HepG2 (cell line): ENCODE results near the gene COG8. TPM values are rescaled to one million over a fixed set of nuclear protein-coding genes. Genes with fewer than 3 reads are reported as not detected.

Source experiments
- AGO1 ChIP-seq: fragments of 200-400 bp; formaldehyde crosslinking; IDR thresholded peaks from 2 replicates; pipeline ENCODE4 v1.6.1; 2017; ENCODE audit warnings: mild to moderate bottlenecking, low read depth, low read length, moderate library complexity; ENCODE audit not compliant: poor library complexity, severe bottlenecking
- ARNT ChIP-seq: fragments of 450-650 bp; IDR thresholded peaks from 2 replicates; pipeline ENCODE4 v1.6.1; 2017
- DMTF1 ChIP-seq: sonication (generic); formaldehyde crosslinking; IDR thresholded peaks from 2 replicates; pipeline ENCODE4 v1.4.0; 2020; ENCODE audit warnings: mild to moderate bottlenecking, missing genetic modification reagents
- DNMT1 ChIP-seq: sonication (generic); formaldehyde crosslinking; IDR thresholded peaks from 2 replicates; pipeline ENCODE4 v1.5.1; 2020; ENCODE audit warnings: mild to moderate bottlenecking, missing genetic modification reagents
- GABPB1 ChIP-seq: IDR thresholded peaks from 2 replicates; pipeline ENCODE4 v1.6.1; 2016; ENCODE audit warnings: mild to moderate bottlenecking, missing genetic modification reagents, moderate library complexity, missing compliant biosample characterization
- GTF2F1 ChIP-seq: fragments of 150-350 bp; IDR thresholded peaks from 2 replicates; pipeline ENCODE4 v1.6.1; 2014; ENCODE audit warnings: low read length
- HOXA5 ChIP-seq: sonication (generic); formaldehyde crosslinking; IDR thresholded peaks from 2 replicates; pipeline ENCODE4 v1.4.0; 2020; ENCODE audit warnings: missing genetic modification reagents
- KDM2A ChIP-seq: sonication (generic); formaldehyde crosslinking; IDR thresholded peaks from 2 replicates; pipeline ENCODE4 v1.4.0; 2020; ENCODE audit warnings: low read depth, missing genetic modification reagents, borderline replicate concordance
- KDM4B ChIP-seq: sonication (generic); formaldehyde crosslinking; IDR thresholded peaks from 2 replicates; pipeline ENCODE4 v1.4.0; 2020; ENCODE audit warnings: missing genetic modification reagents
- NONO ChIP-seq, 2 experiments: fragments of 450-650 bp in 1 of 2; sonication (generic) in 1 of 2; formaldehyde crosslinking in 1 of 2; IDR thresholded peaks in 1 of 2; conservative IDR thresholded peaks in 1 of 2; 2 replicates each; pipeline versions ENCODE4 v1.6.1 to v1.8.0; 2017 to 2022; ENCODE audit warnings: mild to moderate bottlenecking in 1 of 2, missing genetic modification reagents in 1 of 2, moderate library complexity in 1 of 2
- RCOR2 ChIP-seq: IDR thresholded peaks from 2 replicates; pipeline ENCODE4 v1.6.1; 2016; ENCODE audit warnings: missing biosample characterization, missing genetic modification reagents
- SIN3A ChIP-seq: IDR thresholded peaks from 2 replicates; pipeline ENCODE4 v1.6.1; 2011; ENCODE audit warnings: low read depth, mild to moderate bottlenecking, control low read depth, low read length, borderline replicate concordance
- TARDBP ChIP-seq: sonication (generic); formaldehyde crosslinking; IDR thresholded peaks from 2 replicates; pipeline ENCODE4 v1.8.0; 2022; ENCODE audit warnings: mild to moderate bottlenecking, missing genetic modification reagents
- WIZ ChIP-seq: sonication (generic); formaldehyde crosslinking; IDR thresholded peaks from 2 replicates; pipeline ENCODE4 v1.5.1; 2020; ENCODE audit warnings: mild to moderate bottlenecking, missing genetic modification reagents
- ZNF205 ChIP-seq: IDR thresholded peaks from 2 replicates; pipeline ENCODE4 v1.6.1; 2018; ENCODE audit warnings: missing biosample characterization, missing genetic modification reagents
- ZNF235 ChIP-seq: sonication (generic); formaldehyde crosslinking; IDR thresholded peaks from 2 replicates; pipeline ENCODE4 v1.8.1; 2023; ENCODE audit warnings: mild to moderate bottlenecking, missing genetic modification reagents, borderline replicate concordance
- ZNF292 ChIP-seq: sonication (generic); formaldehyde crosslinking; IDR thresholded peaks from 2 replicates; pipeline ENCODE4 v1.8.1; 2022; ENCODE audit warnings: mild to moderate bottlenecking, low read depth, missing genetic modification reagents, borderline replicate concordance
- ZNF317 ChIP-seq: sonication (generic); formaldehyde crosslinking; IDR thresholded peaks from 2 replicates; pipeline ENCODE4 v1.5.0; 2020; ENCODE audit warnings: mild to moderate bottlenecking, missing genetic modification reagents
- ZNF563 ChIP-seq: sonication (generic); formaldehyde crosslinking; IDR thresholded peaks from 2 replicates; pipeline ENCODE4 v1.8.0; 2022; ENCODE audit warnings: mild to moderate bottlenecking, moderate library complexity, missing genetic modification reagents
- ZNF724P ChIP-seq: sonication (generic); formaldehyde crosslinking; IDR thresholded peaks from 2 replicates; pipeline ENCODE4 v1.8.0; 2022; ENCODE audit warnings: missing genetic modification reagents, borderline replicate concordance
- ZNF891 ChIP-seq: sonication (generic); formaldehyde crosslinking; IDR thresholded peaks from 2 replicates; pipeline ENCODE4 v1.5.0; 2020; ENCODE audit warnings: mild to moderate bottlenecking, missing genetic modification reagents
- polyA plus RNA-seq, 8 experiments: library from polyadenylated mRNA; depleted of rRNA in 3 of 8; stranded (reverse) in 7 of 8; unstranded in 1 of 8; fragments of >200 nt; fragmentation: Illumina TruSeq in 4 of 8; extraction: Trizol in 4 of 8; gene quantifications; 2 replicates each; pipeline versions ENCODE4 v1.2.1 to v1.2.3, GENCODE V29; 2011 to 2016; ENCODE audit warnings: low read depth in 4 of 8, missing spikeins in 1 of 8, mixed read lengths in 1 of 8; ENCODE audit not compliant: insufficient read depth in 1 of 8
- total RNA-seq, 5 experiments: library from RNA; depleted of rRNA; stranded (reverse); fragments of >200 nt; fragmentation: Illumina TruSeq; extraction: Trizol; gene quantifications; 2 replicates each; pipeline ENCODE4 v1.2.3, GENCODE V29; 2016; ENCODE audit warnings: low read depth in 1 of 5
- TF ChIP-seq, protein P1 (sequence below): sonication (generic); formaldehyde crosslinking; IDR thresholded peaks from 2 replicates; pipeline ENCODE4 v1.4.0; 2020; ENCODE audit warnings: mild to moderate bottlenecking, low read depth, missing genetic modification reagents
- TF ChIP-seq, protein P2 (sequence below): sonication (generic); formaldehyde crosslinking; IDR thresholded peaks from 2 replicates; pipeline ENCODE4 v1.9.0; 2022; ENCODE audit warnings: missing genetic modification reagents, mild to moderate bottlenecking, borderline replicate concordance
- TF ChIP-seq, protein P3 (sequence below): sonication (generic); formaldehyde crosslinking; conservative IDR thresholded peaks from 2 replicates; pipeline ENCODE4 v1.4.0; 2020; ENCODE audit warnings: missing genetic modification reagents

Gene COG8
- total and polyA plus RNA-seq, 2 of the 13 experiments (the other 11 are each of a cell fraction or from before 2014, with no cell fraction given): 45.5 to 52.1 TPM

GRCh38 chr16:69311533-69312387, 27.6 kb downstream of the COG8 start (continued):
- TF ChIP-seq DMTF1 (0 out of 2 replicates have a peak, but pooled peaks have one; percentile 71), SIN3A (peak; percentile 82; the same call in 1 of the 2 replicates), WIZ (CRISPR knock-in tag) (no peak), ZNF563 (CRISPR knock-in tag) (peak; percentile 97; the same call in 1 of the 2 replicates), ZNF724P (CRISPR knock-in tag) (no peak; the same call in 1 of the 2 replicates), GABPB1 (CRISPR knock-in tag) (peak; percentile 50), ARNT (no peak), ZNF235 (CRISPR knock-in tag) (0 out of 2 replicates have a peak, but pooled peaks have one; percentile 44), AGO1 (peak; percentile 72), TARDBP (CRISPR knock-in tag) (no peak), ZNF891 (CRISPR knock-in tag) (0 out of 2 replicates have a peak, but pooled peaks have one; percentile 42), DNMT1 (CRISPR knock-in tag) (no peak), RCOR2 (CRISPR knock-in tag) (peak; percentile 67), HOXA5 (CRISPR knock-in tag) (peak; percentile 77; the same call in 1 of the 2 replicates), ZNF317 (CRISPR knock-in tag) (0 out of 2 replicates have a peak, but pooled peaks have one; percentile 60), ZNF205 (CRISPR knock-in tag) (no peak), GTF2F1 (no peak), KDM2A (CRISPR knock-in tag) (peak; percentile 89), ZNF292 (CRISPR knock-in tag) (no peak), KDM4B (CRISPR knock-in tag) (no peak), NONO (IDR thresholded peaks at IDR 0.05) (no peak), NONO (CRISPR knock-in tag; conservative IDR thresholded peaks at IDR 0.05) (no peak; the same call in 1 of the 2 replicates)
- TF ChIP-seq, protein P1, sequence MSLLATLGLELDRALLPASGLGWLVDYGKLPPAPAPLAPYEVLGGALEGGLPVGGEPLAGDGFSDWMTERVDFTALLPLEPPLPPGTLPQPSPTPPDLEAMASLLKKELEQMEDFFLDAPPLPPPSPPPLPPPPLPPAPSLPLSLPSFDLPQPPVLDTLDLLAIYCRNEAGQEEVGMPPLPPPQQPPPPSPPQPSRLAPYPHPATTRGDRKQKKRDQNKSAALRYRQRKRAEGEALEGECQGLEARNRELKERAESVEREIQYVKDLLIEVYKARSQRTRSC: no peak
- TF ChIP-seq, protein P2, sequence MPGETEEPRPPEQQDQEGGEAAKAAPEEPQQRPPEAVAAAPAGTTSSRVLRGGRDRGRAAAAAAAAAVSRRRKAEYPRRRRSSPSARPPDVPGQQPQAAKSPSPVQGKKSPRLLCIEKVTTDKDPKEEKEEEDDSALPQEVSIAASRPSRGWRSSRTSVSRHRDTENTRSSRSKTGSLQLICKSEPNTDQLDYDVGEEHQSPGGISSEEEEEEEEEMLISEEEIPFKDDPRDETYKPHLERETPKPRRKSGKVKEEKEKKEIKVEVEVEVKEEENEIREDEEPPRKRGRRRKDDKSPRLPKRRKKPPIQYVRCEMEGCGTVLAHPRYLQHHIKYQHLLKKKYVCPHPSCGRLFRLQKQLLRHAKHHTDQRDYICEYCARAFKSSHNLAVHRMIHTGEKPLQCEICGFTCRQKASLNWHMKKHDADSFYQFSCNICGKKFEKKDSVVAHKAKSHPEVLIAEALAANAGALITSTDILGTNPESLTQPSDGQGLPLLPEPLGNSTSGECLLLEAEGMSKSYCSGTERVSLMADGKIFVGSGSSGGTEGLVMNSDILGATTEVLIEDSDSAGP (CRISPR knock-in tag): peak; percentile 64; the same call in 1 of the 2 replicates
- TF ChIP-seq, protein P3, sequence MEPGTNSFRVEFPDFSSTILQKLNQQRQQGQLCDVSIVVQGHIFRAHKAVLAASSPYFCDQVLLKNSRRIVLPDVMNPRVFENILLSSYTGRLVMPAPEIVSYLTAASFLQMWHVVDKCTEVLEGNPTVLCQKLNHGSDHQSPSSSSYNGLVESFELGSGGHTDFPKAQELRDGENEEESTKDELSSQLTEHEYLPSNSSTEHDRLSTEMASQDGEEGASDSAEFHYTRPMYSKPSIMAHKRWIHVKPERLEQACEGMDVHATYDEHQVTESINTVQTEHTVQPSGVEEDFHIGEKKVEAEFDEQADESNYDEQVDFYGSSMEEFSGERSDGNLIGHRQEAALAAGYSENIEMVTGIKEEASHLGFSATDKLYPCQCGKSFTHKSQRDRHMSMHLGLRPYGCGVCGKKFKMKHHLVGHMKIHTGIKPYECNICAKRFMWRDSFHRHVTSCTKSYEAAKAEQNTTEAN (CRISPR knock-in tag): peak; percentile 5; the same call in 1 of the 2 replicates
